HCT116 (cell line): ENCODE results near the gene EPHB2. TPM values are rescaled to one million over a fixed set of nuclear protein-coding genes. Genes with fewer than 3 reads are reported as not detected.
"Not testable (repeated sequence)": the region's sequence is repeated elsewhere in the genome, so short reads cannot be mapped to it uniquely, and the experiment has no call there.

ENCODE experiments used
- ATAC-seq: fragments of 200-7000 bp; cut with Tn5 transposase; 2 replicates; pipeline ENCODE4 v1.9.1; 2020; ENCODE audit warnings: mild to moderate bottlenecking, moderate library complexity
- BruUV-seq: library from RNA; stranded (reverse); fragments of 400-500 nt; replicated peaks from 2 replicates; lab custom pipeline; 2021; lab: Mats Ljungman, UMichigan
- CTCF ChIA-PET: fragments of 300-600 bp; sonication (Branson Sonifier 250); formaldehyde crosslinking; loops from one replicate; lab custom pipeline; 2021; ENCODE audit warnings: antibody characterized with exemption; lab: Charles Lee
- POLR2A ChIA-PET: fragments of 300-600, 350-600 bp; sonication (Branson Sonifier 250); formaldehyde crosslinking; loops from one replicate; lab custom pipeline; 2021; ENCODE audit warnings: antibody characterized with exemption; lab: Charles Lee
- RAD21 ChIA-PET, 2 experiments: fragments of 300-600 bp; sonication (Branson Sonifier 250); formaldehyde crosslinking; loops; one replicate each; lab custom pipeline; 2023; ENCODE audit warnings: low total read pairs in 2 of 2; ENCODE audit not compliant: uncharacterized antibody in 2 of 2, unreplicated experiment in 2 of 2, low non-redundant PET in 1 of 2; lab: Charles Lee
- DNase-seq: peaks from one replicate; pipeline ENCODE4 v3.0.0-alpha.2; 2010; ENCODE audit warnings: low read depth, low spot score
- H2AFZ ChIP-seq: fragments of 200-600 bp; shearing (Covaris generic), sonication (generic); 2 replicates; pipeline ENCODE4 v1.6.1; 2017; ENCODE audit warnings: low read depth, mixed run types, mixed read lengths, antibody characterized with exemption, low read length; ENCODE audit not compliant: poor library complexity, severe bottlenecking
- H3K27ac ChIP-seq: 2 replicates; pipeline ENCODE4 v1.5.1; 2012; ENCODE audit warnings: low read depth, low read length
- H3K27me3 ChIP-seq: fragments of 200-600 bp; sonication (generic); 2 replicates; pipeline ENCODE4 v1.6.1; 2016; ENCODE audit warnings: mixed run types, low read length, mixed read lengths; ENCODE audit not compliant: insufficient read depth
- H3K36me3 ChIP-seq, 2 experiments: fragments of 200-500 bp in 1 of 2; fragments of 200-600 bp in 1 of 2; sonication (Bioruptor generic) in 1 of 2; sonication (generic) in 1 of 2; 2 replicates each; pipeline versions ENCODE4 v1.5.1 to v1.6.1; 2014 to 2016; ENCODE audit warnings: low read length in 2 of 2, inconsistent platforms in 1 of 2, mixed read lengths in 1 of 2, mixed run types in 1 of 2; ENCODE audit not compliant: insufficient read depth in 2 of 2, control insufficient read depth in 1 of 2
- H3K4me1 ChIP-seq, 2 experiments: fragments of 200-600 bp in 1 of 2; sonication (generic) in 1 of 2; 2 replicates each; pipeline versions ENCODE4 v1.5.1 to v1.6.1; 2012 to 2017; ENCODE audit warnings: low read length in 2 of 2, inconsistent platforms in 1 of 2, mild to moderate bottlenecking in 1 of 2, mixed read lengths in 1 of 2, mixed run types in 1 of 2, moderate library complexity in 1 of 2; ENCODE audit not compliant: insufficient read depth in 2 of 2, control insufficient read depth in 1 of 2
- H3K4me2 ChIP-seq: fragments of 200-600 bp; sonication (generic); 2 replicates; pipeline ENCODE4 v1.6.1; 2017; ENCODE audit warnings: mixed run types, low read length, mixed read lengths
- H3K4me3 ChIP-seq, 2 experiments: fragments of 200-600 bp in 1 of 2; sonication (generic) in 1 of 2; replicated peaks in 1 of 2; 2 replicates each; pipeline ENCODE4 v1.5.1; 2011 to 2016; ENCODE audit warnings: low read length in 2 of 2, control low read depth in 1 of 2, low read depth in 1 of 2, mild to moderate bottlenecking in 1 of 2, mixed read lengths in 1 of 2, mixed run types in 1 of 2
- H3K79me2 ChIP-seq: fragments of 200-600 bp; sonication (generic); 2 replicates; pipeline ENCODE4 v1.6.1; 2017; ENCODE audit warnings: mild to moderate bottlenecking, mixed run types, low read length, moderate library complexity, mixed read lengths; ENCODE audit not compliant: insufficient read depth
- H3K9ac ChIP-seq: fragments of 200-600 bp; sonication (generic); 2 replicates; pipeline ENCODE4 v1.6.1; 2016; ENCODE audit warnings: low read length, mixed read lengths
- H3K9me2 ChIP-seq: fragments of 200-600 bp; sonication (generic), shearing (Covaris generic); 2 replicates; pipeline ENCODE4 v1.6.1; 2017; ENCODE audit warnings: mixed run types, mild to moderate bottlenecking, moderate library complexity; ENCODE audit not compliant: insufficient read depth
- H3K9me3 ChIP-seq, 2 experiments: fragments of 200-500 bp in 1 of 2; fragments of 200-600 bp in 1 of 2; sonication (Bioruptor generic) in 1 of 2; sonication (generic) in 1 of 2; 2 replicates each; pipeline ENCODE4 v1.6.1; 2014 to 2017; ENCODE audit warnings: low read length in 2 of 2, mixed read lengths in 2 of 2, inconsistent platforms in 1 of 2, low read depth in 1 of 2, mild to moderate bottlenecking in 1 of 2, mixed run types in 1 of 2, moderate library complexity in 1 of 2; ENCODE audit not compliant: control insufficient read depth in 1 of 2, insufficient read depth in 1 of 2
- H4K20me1 ChIP-seq: fragments of 200-600 bp; sonication (generic), shearing (Covaris generic); 2 replicates; pipeline ENCODE4 v1.6.1; 2017; ENCODE audit warnings: mixed run types, mild to moderate bottlenecking, moderate library complexity; ENCODE audit not compliant: insufficient read depth
- POLR2A ChIP-seq: IDR thresholded peaks from 2 replicates; pipeline ENCODE4 v1.7.0; 2011; ENCODE audit warnings: borderline replicate concordance; ENCODE audit not compliant: insufficient read depth, insufficient read length; ENCODE audit errors: extremely low read depth
- SIN3A ChIP-seq: IDR thresholded peaks from 2 replicates; pipeline ENCODE4 v1.6.1; 2012; ENCODE audit warnings: low read depth
- YY1 ChIP-seq: IDR thresholded peaks from 2 replicates; pipeline ENCODE4 v1.6.1; 2011; ENCODE audit warnings: low read length, low read depth, moderate library complexity, mild to moderate bottlenecking; ENCODE audit not compliant: insufficient replicate concordance; ENCODE audit errors: extremely low read depth
- intact Hi-C: fragments of 100-400 bp; cut with micrococcal nuclease; formaldehyde crosslinking; loops from 2 replicates; pipeline ENCODE4 v1.10.0; 2022
- total RNA-seq: library from RNA; stranded (reverse); gene quantifications from one replicate; pipeline ENCODE4 v1.2.1, GENCODE V29; 2021; ENCODE audit not compliant: unreplicated experiment
- TF ChIP-seq, protein P1 (sequence below): IDR thresholded peaks from 2 replicates; pipeline ENCODE4 v1.6.1; 2012; ENCODE audit warnings: low read depth

Gene EPHB2
- total RNA-seq, 1 experiment from 2014 or later = 19.5 TPM

DNA sequence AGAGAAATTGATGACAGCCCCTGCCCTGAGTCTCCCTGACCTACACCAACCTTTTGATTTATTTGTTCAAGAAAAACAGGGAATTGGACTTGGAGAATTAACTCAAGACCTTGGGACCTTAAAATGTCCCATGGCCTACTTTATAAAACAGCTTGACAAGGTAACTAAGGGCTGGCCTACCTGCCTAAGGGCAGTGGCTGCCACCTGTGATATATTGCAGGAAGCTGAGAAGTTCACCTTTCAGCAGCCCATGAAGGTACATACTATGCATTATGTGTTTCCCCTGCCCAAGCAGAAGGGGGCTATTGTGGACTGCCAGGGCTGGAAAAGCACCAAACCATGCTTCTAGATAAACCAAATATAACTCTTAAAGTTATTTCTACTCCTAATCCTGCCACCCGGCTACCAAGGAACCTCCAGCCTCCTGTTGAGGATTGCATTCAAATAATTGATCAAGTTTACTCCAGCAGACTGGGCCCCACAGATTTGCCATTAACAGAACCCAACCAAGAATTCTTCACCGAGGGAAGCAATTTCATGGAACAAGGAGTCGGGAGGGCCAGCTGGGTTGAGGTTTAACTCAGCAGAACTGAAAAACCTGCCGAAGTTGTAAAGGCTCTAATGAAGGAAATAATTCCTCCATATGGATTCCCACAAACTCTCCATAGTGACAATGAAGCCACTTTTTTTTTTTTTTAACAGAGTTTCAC, 233.9 kb downstream of the EPHB2 start (continued):
- TF ChIP-seq, protein P1, sequence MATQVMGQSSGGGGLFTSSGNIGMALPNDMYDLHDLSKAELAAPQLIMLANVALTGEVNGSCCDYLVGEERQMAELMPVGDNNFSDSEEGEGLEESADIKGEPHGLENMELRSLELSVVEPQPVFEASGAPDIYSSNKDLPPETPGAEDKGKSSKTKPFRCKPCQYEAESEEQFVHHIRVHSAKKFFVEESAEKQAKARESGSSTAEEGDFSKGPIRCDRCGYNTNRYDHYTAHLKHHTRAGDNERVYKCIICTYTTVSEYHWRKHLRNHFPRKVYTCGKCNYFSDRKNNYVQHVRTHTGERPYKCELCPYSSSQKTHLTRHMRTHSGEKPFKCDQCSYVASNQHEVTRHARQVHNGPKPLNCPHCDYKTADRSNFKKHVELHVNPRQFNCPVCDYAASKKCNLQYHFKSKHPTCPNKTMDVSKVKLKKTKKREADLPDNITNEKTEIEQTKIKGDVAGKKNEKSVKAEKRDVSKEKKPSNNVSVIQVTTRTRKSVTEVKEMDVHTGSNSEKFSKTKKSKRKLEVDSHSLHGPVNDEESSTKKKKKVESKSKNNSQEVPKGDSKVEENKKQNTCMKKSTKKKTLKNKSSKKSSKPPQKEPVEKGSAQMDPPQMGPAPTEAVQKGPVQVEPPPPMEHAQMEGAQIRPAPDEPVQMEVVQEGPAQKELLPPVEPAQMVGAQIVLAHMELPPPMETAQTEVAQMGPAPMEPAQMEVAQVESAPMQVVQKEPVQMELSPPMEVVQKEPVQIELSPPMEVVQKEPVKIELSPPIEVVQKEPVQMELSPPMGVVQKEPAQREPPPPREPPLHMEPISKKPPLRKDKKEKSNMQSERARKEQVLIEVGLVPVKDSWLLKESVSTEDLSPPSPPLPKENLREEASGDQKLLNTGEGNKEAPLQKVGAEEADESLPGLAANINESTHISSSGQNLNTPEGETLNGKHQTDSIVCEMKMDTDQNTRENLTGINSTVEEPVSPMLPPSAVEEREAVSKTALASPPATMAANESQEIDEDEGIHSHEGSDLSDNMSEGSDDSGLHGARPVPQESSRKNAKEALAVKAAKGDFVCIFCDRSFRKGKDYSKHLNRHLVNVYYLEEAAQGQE = no peak
- TF ChIP-seq YY1 = no peak
- no peak for TF ChIP-seq SIN3A
- TF ChIP-seq POLR2A = no peak

DNA sequence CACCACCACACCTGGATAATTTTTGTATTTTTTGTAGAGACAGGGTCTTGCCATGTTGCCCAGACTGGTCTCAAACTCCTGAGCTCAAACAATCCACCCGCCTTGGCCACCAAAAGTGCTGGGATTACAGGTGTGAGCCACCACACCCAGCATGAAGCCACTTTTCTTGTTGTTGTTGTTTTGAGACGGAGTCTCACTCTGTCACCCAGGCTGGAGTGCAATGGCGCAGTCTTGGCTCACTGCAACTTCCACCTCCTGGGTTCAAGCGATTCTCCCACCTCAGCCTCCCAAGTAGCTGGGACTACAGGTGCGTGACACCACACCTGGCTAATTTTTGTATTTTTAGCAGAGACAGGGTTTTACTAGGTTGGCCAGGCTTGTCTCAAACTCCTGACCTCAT, 234.5 kb downstream of the EPHB2 start:
- H4K20me1 ChIP-seq, BruUV-seq, POLR2A ChIA-PET, H3K36me3 ChIP-seq, H3K27me3 ChIP-seq, H3K4me3 ChIP-seq, H3K4me1 ChIP-seq, RAD21 ChIA-PET, intact Hi-C loops, H3K9me2 ChIP-seq, H3K9me3 ChIP-seq, H3K27ac ChIP-seq, ATAC-seq, H2AFZ ChIP-seq, H3K4me2 ChIP-seq, DNase-seq, H3K79me2 ChIP-seq, H3K9ac ChIP-seq: not testable (repeated sequence)
- CTCF ChIA-PET = interaction anchor here (0.6 kb wide), 1 partner anchor 14 kb away, joined by 3 read pairs; no protein-coding TSS in a partner anchor
